Keratinocyte (primary cell): ENCODE data around the gene GOLT1B.

Experiments
- EZH2 ChIP-seq: IDR thresholded peaks from one replicate; pipeline ENCODE4 v1.6.1; 2012; ENCODE audit warnings: inconsistent platforms, mild to moderate bottlenecking, low read length, moderate library complexity
- TF ChIP-seq, protein P1 (sequence below), 3 experiments: IDR thresholded peaks in 1 of 3; conservative IDR thresholded peaks in 1 of 3; optimal IDR thresholded peaks in 1 of 3; 2 replicates in 2 of 3; 3 replicates in 1 of 3; pipeline versions ENCODE3 to v1.5.1; 2011; ENCODE audit warnings: low read length in 3 of 3, mild to moderate bottlenecking in 3 of 3, moderate library complexity in 2 of 3, control low read depth in 1 of 3, inconsistent platforms in 1 of 3; ENCODE audit not compliant: insufficient read depth in 2 of 3; ENCODE audit errors: extremely low read depth in 1 of 3

DNA sequence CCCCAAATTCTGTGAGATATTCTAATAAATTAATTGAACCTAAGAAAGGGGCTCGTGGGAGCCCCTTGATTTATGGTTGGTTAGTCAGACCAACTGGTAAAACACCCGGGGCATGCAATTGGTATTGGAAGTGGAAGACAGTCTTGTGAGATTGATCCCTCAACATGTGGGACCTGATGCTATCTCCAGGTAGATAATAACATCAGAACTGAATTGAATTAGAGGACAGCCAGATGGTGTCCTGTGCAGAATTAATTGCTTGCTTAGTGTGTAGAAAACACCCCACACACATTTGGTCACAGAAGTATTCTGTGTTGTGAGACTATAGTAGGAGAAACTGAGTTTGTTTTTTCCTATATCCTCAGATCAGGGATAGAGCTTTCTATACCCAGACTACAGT, 42.1 kb upstream of the GOLT1B start:
- no peak for TF ChIP-seq EZH2
- TF ChIP-seq, protein P1, sequence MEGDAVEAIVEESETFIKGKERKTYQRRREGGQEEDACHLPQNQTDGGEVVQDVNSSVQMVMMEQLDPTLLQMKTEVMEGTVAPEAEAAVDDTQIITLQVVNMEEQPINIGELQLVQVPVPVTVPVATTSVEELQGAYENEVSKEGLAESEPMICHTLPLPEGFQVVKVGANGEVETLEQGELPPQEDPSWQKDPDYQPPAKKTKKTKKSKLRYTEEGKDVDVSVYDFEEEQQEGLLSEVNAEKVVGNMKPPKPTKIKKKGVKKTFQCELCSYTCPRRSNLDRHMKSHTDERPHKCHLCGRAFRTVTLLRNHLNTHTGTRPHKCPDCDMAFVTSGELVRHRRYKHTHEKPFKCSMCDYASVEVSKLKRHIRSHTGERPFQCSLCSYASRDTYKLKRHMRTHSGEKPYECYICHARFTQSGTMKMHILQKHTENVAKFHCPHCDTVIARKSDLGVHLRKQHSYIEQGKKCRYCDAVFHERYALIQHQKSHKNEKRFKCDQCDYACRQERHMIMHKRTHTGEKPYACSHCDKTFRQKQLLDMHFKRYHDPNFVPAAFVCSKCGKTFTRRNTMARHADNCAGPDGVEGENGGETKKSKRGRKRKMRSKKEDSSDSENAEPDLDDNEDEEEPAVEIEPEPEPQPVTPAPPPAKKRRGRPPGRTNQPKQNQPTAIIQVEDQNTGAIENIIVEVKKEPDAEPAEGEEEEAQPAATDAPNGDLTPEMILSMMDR (optimal IDR thresholded peaks at IDR 0.05 in 1 of 3, IDR thresholded peaks at IDR 0.05 in 1 of 3, conservative IDR thresholded peaks at IDR 0.05 in 1 of 3; ENCODE audit: extremely low read depth in 1 of 3, insufficient read depth in 2 of 3, low read length in 3 of 3) = no peak
